H9 (cell line): ENCODE data around the gene SUPT3H. TPM values are rescaled to one million over a fixed set of nuclear protein-coding genes. Genes with fewer than 3 reads are reported as not detected.

ENCODE experiments used
- DNase-seq: peaks from one replicate; pipeline ENCODE4 v3.0.0-alpha.2; 2017
- H2AFZ ChIP-seq: one replicate; pipeline ENCODE4 v1.6.1; 2013; ENCODE audit warnings: mild to moderate bottlenecking, low read length, control low read depth, moderate library complexity
- H2AK5ac ChIP-seq: 2 replicates; pipeline ENCODE4 v1.6.1; 2013; ENCODE audit warnings: low read length, control low read depth, mixed read lengths; ENCODE audit not compliant: insufficient read length
- H2BK120ac ChIP-seq: one replicate; pipeline ENCODE4 v1.6.1; 2013; ENCODE audit warnings: low read depth, mild to moderate bottlenecking, low read length, control low read depth, inconsistent platforms; ENCODE audit not compliant: poor library complexity, severe bottlenecking
- H2BK12ac ChIP-seq: 2 replicates; pipeline ENCODE4 v1.6.1; 2013; ENCODE audit warnings: low read length, control low read depth, mixed read lengths, low read depth; ENCODE audit not compliant: insufficient read length
- H2BK15ac ChIP-seq: 2 replicates; pipeline ENCODE4 v1.6.1; 2013; ENCODE audit warnings: low read depth, low read length, control low read depth
- H2BK20ac ChIP-seq: one replicate; pipeline ENCODE4 v1.6.1; 2013; ENCODE audit warnings: low read depth, mild to moderate bottlenecking, low read length, control low read depth, inconsistent platforms; ENCODE audit not compliant: poor library complexity, severe bottlenecking
- H2BK5ac ChIP-seq: 2 replicates; pipeline ENCODE4 v1.6.1; 2013; ENCODE audit warnings: low read length, control low read depth, mixed read lengths; ENCODE audit not compliant: insufficient read length
- H3K14ac ChIP-seq: 2 replicates; pipeline ENCODE4 v1.6.1; 2013; ENCODE audit warnings: low read length, control low read depth; ENCODE audit not compliant: insufficient read depth
- H3K18ac ChIP-seq: 2 replicates; pipeline ENCODE4 v1.6.1; 2013; ENCODE audit warnings: low read depth, mild to moderate bottlenecking, mixed read lengths, low read length, control low read depth; ENCODE audit not compliant: insufficient read length
- H3K23ac ChIP-seq: 2 replicates; pipeline ENCODE4 v1.6.1; 2013; ENCODE audit warnings: low read length, control low read depth, mixed read lengths, low read depth; ENCODE audit not compliant: insufficient read length
- H3K23me2 ChIP-seq: 2 replicates; pipeline ENCODE4 v1.6.1; 2013; ENCODE audit warnings: low read depth, mild to moderate bottlenecking, mixed read lengths, low read length, control low read depth; ENCODE audit not compliant: insufficient read length, poor library complexity, severe bottlenecking
- H3K27ac ChIP-seq: 2 replicates; pipeline ENCODE4 v1.5.1; 2013; ENCODE audit warnings: low read length, control low read depth, mixed read lengths, low read depth; ENCODE audit not compliant: insufficient read length
- H3K27me3 ChIP-seq: 2 replicates; pipeline ENCODE4 v1.6.1; 2013; ENCODE audit warnings: low read length, control low read depth, inconsistent platforms; ENCODE audit not compliant: insufficient read depth
- H3K4ac ChIP-seq: 2 replicates; pipeline ENCODE4 v1.6.1; 2013; ENCODE audit warnings: low read depth, mild to moderate bottlenecking, control low read depth, inconsistent platforms, low read length, moderate library complexity
- H3K4me1 ChIP-seq: 2 replicates; pipeline ENCODE4 v1.6.1; 2013; ENCODE audit warnings: low read length, control low read depth, inconsistent platforms; ENCODE audit not compliant: insufficient read depth
- H3K4me2 ChIP-seq: 2 replicates; pipeline ENCODE4 v1.6.1; 2013; ENCODE audit warnings: low read length, control low read depth, mixed read lengths; ENCODE audit not compliant: insufficient read length, insufficient read depth
- H3K56ac ChIP-seq: 2 replicates; pipeline ENCODE4 v1.6.1; 2013; ENCODE audit warnings: low read depth, mild to moderate bottlenecking, mixed read lengths, low read length, control low read depth; ENCODE audit not compliant: insufficient read length
- H3K79me1 ChIP-seq: 2 replicates; pipeline ENCODE4 v1.6.1; 2013; ENCODE audit warnings: low read depth, mild to moderate bottlenecking, moderate library complexity, low read length, control low read depth, inconsistent platforms; ENCODE audit not compliant: insufficient read depth, poor library complexity, severe bottlenecking
- H3K79me2 ChIP-seq: 2 replicates; pipeline ENCODE4 v1.6.1; 2013; ENCODE audit warnings: low read length, control low read depth, inconsistent platforms; ENCODE audit not compliant: insufficient read depth
- H3K9ac ChIP-seq: 2 replicates; pipeline ENCODE4 v1.6.1; 2013; ENCODE audit warnings: low read length, control low read depth, mixed read lengths; ENCODE audit not compliant: insufficient read length; ENCODE audit errors: extremely low read depth
- H3K9me3 ChIP-seq: one replicate; pipeline ENCODE4 v1.6.1; 2013; ENCODE audit warnings: low read depth, low read length, inconsistent platforms; ENCODE audit not compliant: control insufficient read depth
- H3T11ph ChIP-seq: one replicate; pipeline ENCODE4 v1.6.1; 2013; ENCODE audit warnings: mild to moderate bottlenecking, low read length, control low read depth, inconsistent platforms
- H4K20me1 ChIP-seq: one replicate; pipeline ENCODE4 v1.6.1; 2013; ENCODE audit not compliant: control insufficient read depth, insufficient read length, insufficient read depth
- H4K5ac ChIP-seq: 2 replicates; pipeline ENCODE4 v1.6.1; 2013; ENCODE audit warnings: low read depth, mild to moderate bottlenecking, mixed read lengths, low read length, control low read depth; ENCODE audit not compliant: insufficient read length
- H4K8ac ChIP-seq: replicated peaks from 2 replicates; pipeline ENCODE4 v1.6.1; 2013; ENCODE audit warnings: low read length, control low read depth, mixed read lengths, low read depth; ENCODE audit not compliant: insufficient read length
- H4K91ac ChIP-seq: 2 replicates; pipeline ENCODE4 v1.6.1; 2013; ENCODE audit warnings: low read depth, mild to moderate bottlenecking, moderate library complexity, mixed read lengths, low read length, control low read depth; ENCODE audit not compliant: insufficient read length
- H3K27ac Mint-ChIP-seq, 3 experiments: 2 replicates in 2 of 3; 3 replicates in 1 of 3; pipeline ENCODE4 v1.8.0; 2020 to 2021; ENCODE audit warnings: mixed read lengths in 3 of 3, mild to moderate bottlenecking in 1 of 3, moderate library complexity in 1 of 3
- H3K27me3 Mint-ChIP-seq: 2 replicates; pipeline ENCODE4 v1.8.0; 2021; ENCODE audit warnings: low read depth, mild to moderate bottlenecking, moderate library complexity, mixed read lengths
- H3K36me3 Mint-ChIP-seq, 3 experiments: 2 replicates in 2 of 3; 3 replicates in 1 of 3; pipeline ENCODE4 v1.8.0; 2020 to 2021; ENCODE audit warnings: low read depth in 3 of 3, mixed read lengths in 3 of 3; ENCODE audit not compliant: insufficient read depth in 1 of 3
- H3K4me1 Mint-ChIP-seq, 2 experiments: 2 replicates each; pipeline ENCODE4 v1.8.0; 2020; ENCODE audit warnings: mixed read lengths in 2 of 2
- H3K4me3 Mint-ChIP-seq, 2 experiments: 2 replicates in 1 of 2; 3 replicates in 1 of 2; pipeline ENCODE4 v1.8.0; 2020 to 2021; ENCODE audit warnings: mild to moderate bottlenecking in 2 of 2, mixed read lengths in 2 of 2, moderate library complexity in 1 of 2
- H3K9me3 Mint-ChIP-seq, 2 experiments: 2 replicates in 1 of 2; 3 replicates in 1 of 2; pipeline ENCODE4 v1.8.0; 2020; ENCODE audit warnings: mild to moderate bottlenecking in 2 of 2, mixed read lengths in 2 of 2, moderate library complexity in 1 of 2
- CTCF ChIP-seq: fragments of 200-600 bp; sonication (generic); conservative IDR thresholded peaks from 3 replicates; pipeline ENCODE4 v1.8.0; 2021; ENCODE audit warnings: antibody characterized with exemption, mild to moderate bottlenecking
- WGBS: extraction: QIAGEN DNeasy Blood & Tissue Kit; methylation state at CpG from one replicate; pipeline ENCODE4 v1.1.7; 2013; ENCODE audit warnings: missing lambda C conversion rate, low lambda C conversion rate, mixed read lengths; ENCODE audit not compliant: insufficient read length; ENCODE audit errors: extremely low coverage; 5-methylcytosine and 5-hydroxymethylcytosine counted together
- total RNA-seq: library from RNA; stranded (reverse); gene quantifications from 2 replicates; pipeline ENCODE4 v1.2.1, GENCODE V29; 2021

SUPT3H gene
- total RNA-seq, 1 experiment from 2014 or later, result 22.5 TPM

DNA sequence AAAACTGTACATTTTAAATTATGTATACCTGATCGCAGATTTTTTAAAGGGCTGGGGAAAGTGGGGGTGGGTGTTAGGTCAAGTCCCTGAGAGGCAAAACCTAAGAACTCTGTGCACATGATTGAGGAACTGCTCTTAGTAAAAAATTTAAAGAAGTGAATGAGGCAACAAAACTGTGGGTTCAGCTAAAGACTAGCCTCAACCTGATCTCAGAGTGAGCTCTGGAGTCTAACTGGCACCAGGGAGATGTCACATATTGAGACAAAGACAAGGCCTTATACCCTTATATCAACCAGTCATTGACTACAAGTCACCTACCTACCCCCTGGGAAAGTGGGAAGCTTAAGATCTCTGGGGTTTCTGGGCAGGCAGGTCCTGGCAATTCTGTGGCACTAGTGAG, 77.0 kb downstream of the SUPT3H start:
- Histone ChIP-seq H4K91ac (no peak overlapping the region), H2BK20ac (no peak overlapping the region), H2BK12ac (no peak overlapping the region), H3K79me2 (no peaks in the 10 kb centered on the region), H3K23ac (no peak overlapping the region), H4K20me1 (no peaks in the 10 kb centered on the region), H3K4me1 (no peaks in the 10 kb centered on the region), H3K9ac (no peak overlapping the region), H3K18ac (no peak overlapping the region), H2AK5ac (no peak overlapping the region), H2AFZ (no peak overlapping the region), H3K9me3 (no peaks in the 10 kb centered on the region), H3K79me1 (no peaks in the 10 kb centered on the region), H2BK5ac (no peak overlapping the region), H4K8ac (no peak overlapping the region), H4K5ac (no peak overlapping the region), H3K14ac (no peak overlapping the region), H3K4ac (no peak overlapping the region), H3K56ac (no peak overlapping the region), H3K23me2 (no peaks in the 10 kb centered on the region), H2BK120ac (no peak overlapping the region), H3K4me2 (no peak overlapping the region), H3K27ac (no peak overlapping the region), H3K27me3 (no peaks in the 10 kb centered on the region), H2BK15ac (no peak overlapping the region), H3T11ph (no peak overlapping the region)
- H3K4me1 Mint-ChIP-seq, result no peaks in the 10 kb centered on the region
- 0 out of 7 replicates have a peak overlapping the region, but pooled peaks of 1 of the 3 experiments have one; percentile 0 for H3K27ac Mint-ChIP-seq
- no peak for TF ChIP-seq CTCF
- H3K4me3 Mint-ChIP-seq, result no peak overlapping the region
- no peak for DNase-seq
- H3K9me3 Mint-ChIP-seq, result peaks cover 2 to 4% of the 10 kb centered on the region in 2 experiments; a peak in 2 of 5 replicates
- no peaks in the 10 kb centered on the region for H3K27me3 Mint-ChIP-seq
- H3K36me3 Mint-ChIP-seq, result peaks cover 3 to 6% (median 6%) of the 10 kb centered on the region in 3 experiments; a peak in 6 of 7 replicates
- no CpG with 5 or more reads among the region's 1 CpG for WGBS
